Measurements from ENCODE around the gene CLGN.

DNA sequence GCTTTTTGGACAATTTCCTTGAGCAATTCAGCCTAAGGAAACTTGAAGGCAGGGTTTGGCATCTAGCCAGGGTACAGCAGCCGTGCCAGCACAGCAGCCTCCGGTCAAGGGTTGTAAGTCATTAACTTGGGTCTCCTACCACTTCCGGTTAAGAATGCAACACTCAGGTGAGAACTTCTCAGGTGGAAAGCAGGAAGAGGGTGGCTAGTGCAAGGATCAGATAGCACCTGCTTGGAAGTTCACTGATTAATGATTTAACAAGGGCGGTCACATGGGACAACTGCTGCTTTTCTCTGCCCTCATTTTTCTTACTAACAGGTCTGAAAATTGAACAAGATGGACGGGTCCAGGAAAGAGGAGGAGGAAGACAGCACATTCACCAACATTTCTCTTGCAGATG, 84.1 kb downstream of the CLGN start:
- TF ChIP-seq, protein P1, sequence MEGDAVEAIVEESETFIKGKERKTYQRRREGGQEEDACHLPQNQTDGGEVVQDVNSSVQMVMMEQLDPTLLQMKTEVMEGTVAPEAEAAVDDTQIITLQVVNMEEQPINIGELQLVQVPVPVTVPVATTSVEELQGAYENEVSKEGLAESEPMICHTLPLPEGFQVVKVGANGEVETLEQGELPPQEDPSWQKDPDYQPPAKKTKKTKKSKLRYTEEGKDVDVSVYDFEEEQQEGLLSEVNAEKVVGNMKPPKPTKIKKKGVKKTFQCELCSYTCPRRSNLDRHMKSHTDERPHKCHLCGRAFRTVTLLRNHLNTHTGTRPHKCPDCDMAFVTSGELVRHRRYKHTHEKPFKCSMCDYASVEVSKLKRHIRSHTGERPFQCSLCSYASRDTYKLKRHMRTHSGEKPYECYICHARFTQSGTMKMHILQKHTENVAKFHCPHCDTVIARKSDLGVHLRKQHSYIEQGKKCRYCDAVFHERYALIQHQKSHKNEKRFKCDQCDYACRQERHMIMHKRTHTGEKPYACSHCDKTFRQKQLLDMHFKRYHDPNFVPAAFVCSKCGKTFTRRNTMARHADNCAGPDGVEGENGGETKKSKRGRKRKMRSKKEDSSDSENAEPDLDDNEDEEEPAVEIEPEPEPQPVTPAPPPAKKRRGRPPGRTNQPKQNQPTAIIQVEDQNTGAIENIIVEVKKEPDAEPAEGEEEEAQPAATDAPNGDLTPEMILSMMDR (IDR thresholded peaks at IDR 0.05): no peak
- TF ChIP-seq POLR2A (IDR thresholded peaks at IDR 0.05): no peak
